Nephron (organoid): ENCODE results near the gene LIMCH1.
A peak's percentile ranks its signal among the peaks of the same experiment; 100 is the strongest.

Source experiments
- H3K27ac Mint-ChIP-seq, 3 experiments: 2 replicates each; pipeline ENCODE4 v1.8.0; 2020; ENCODE audit warnings: mixed read lengths in 3 of 3, mild to moderate bottlenecking in 2 of 3, moderate library complexity in 1 of 3
- H3K27me3 Mint-ChIP-seq: 2 replicates; pipeline ENCODE4 v1.8.0; 2021; ENCODE audit warnings: low read depth, mild to moderate bottlenecking, moderate library complexity, mixed read lengths
- H3K36me3 Mint-ChIP-seq: 2 replicates; pipeline ENCODE4 v1.8.0; 2020; ENCODE audit warnings: low read depth, mixed read lengths
- H3K4me1 Mint-ChIP-seq: 2 replicates; pipeline ENCODE4 v1.8.0; 2020; ENCODE audit warnings: mixed read lengths
- H3K4me3 Mint-ChIP-seq, 3 experiments: 2 replicates each; pipeline ENCODE4 v1.8.0; 2020; ENCODE audit warnings: mild to moderate bottlenecking in 3 of 3, mixed read lengths in 3 of 3, moderate library complexity in 2 of 3
- H3K9me3 Mint-ChIP-seq: 2 replicates; pipeline ENCODE4 v1.8.0; 2020; ENCODE audit warnings: mixed read lengths
- CTCF ChIP-seq, 3 experiments: fragments of 200-600 bp; sonication (generic); IDR thresholded peaks; one replicate each; pipeline ENCODE4 v1.5.0; 2021; ENCODE audit warnings: antibody characterized with exemption in 3 of 3; ENCODE audit not compliant: unreplicated experiment in 3 of 3

LIMCH1 gene

GRCh38 chr4:41746440-41747229, 208.7 kb downstream of the LIMCH1 start:
- H3K9me3 Mint-ChIP-seq = peaks cover 9% of the 10 kb centered on the region
- no peak overlapping the region for H3K27ac Mint-ChIP-seq
- peaks cover 7% of the 10 kb centered on the region for H3K36me3 Mint-ChIP-seq
- H3K27me3 Mint-ChIP-seq = peaks cover 100% of the 10 kb centered on the region
- peak overlapping the region in 2 of 3 experiments; percentile 69 to 71 for H3K4me3 Mint-ChIP-seq
- H3K4me1 Mint-ChIP-seq = peaks cover 12% of the 10 kb centered on the region
- TF ChIP-seq CTCF (IDR thresholded peaks at IDR 0.05; ENCODE audit: unreplicated experiment in 3 of 3) = no peak

GRCh38 chr4:41747230-41748055, 209.5 kb downstream of the LIMCH1 start:
- H3K27ac Mint-ChIP-seq = no peak overlapping the region
- peaks cover 12% of the 10 kb centered on the region for H3K4me1 Mint-ChIP-seq
- peaks cover 100% of the 10 kb centered on the region for H3K27me3 Mint-ChIP-seq
- no peak for TF ChIP-seq CTCF (IDR thresholded peaks at IDR 0.05; ENCODE audit: unreplicated experiment in 3 of 3)
- H3K9me3 Mint-ChIP-seq = peaks cover 9% of the 10 kb centered on the region
- peak overlapping the region in 2 of 3 experiments; percentile 3 to 18 for H3K4me3 Mint-ChIP-seq
- peaks cover 7% of the 10 kb centered on the region for H3K36me3 Mint-ChIP-seq

- no peak for TF ChIP-seq CTCF (IDR thresholded peaks at IDR 0.05; ENCODE audit: unreplicated experiment in 3 of 3)
- Mint-ChIP-seq H3K27me3 (peaks cover 100% of the 10 kb centered on the region), H3K4me3 (no peak overlapping the region), H3K27ac (no peak overlapping the region), H3K36me3 (peaks cover 7% of the 10 kb centered on the region), H3K9me3 (peaks cover 9% of the 10 kb centered on the region), H3K4me1 (peaks cover 12% of the 10 kb centered on the region)
Measured at GRCh38 chr4:41748074-41748570, 210.2 kb downstream of the LIMCH1 start.

- Mint-ChIP-seq H3K36me3 (peaks cover 7% of the 10 kb centered on the region), H3K4me1 (peaks cover 12% of the 10 kb centered on the region), H3K9me3 (peaks cover 9% of the 10 kb centered on the region), H3K27ac (no peak within 1 kb of the TSS), H3K4me3 (peak within 1 kb of the TSS in 2 of 3 experiments; percentile 3 to 18), H3K27me3 (peaks cover 100% of the 10 kb centered on the region)
- no peak for TF ChIP-seq CTCF (IDR thresholded peaks at IDR 0.05; ENCODE audit: unreplicated experiment in 3 of 3)
Measured at GRCh38 chr4:41748571-41749475, 210.9 kb downstream of the LIMCH1 start, which contains the start of gene PHOX2B. TSS of gene PHOX2B (minus strand) at chr4:41748725. CDS start at chr4:41748610, 115 bp downstream.

GRCh38 chr4:41749631-41750039, 211.7 kb downstream of the LIMCH1 start:
- Mint-ChIP-seq H3K4me1 (peaks cover 9% of the 10 kb centered on the region), H3K36me3 (peaks cover 2% of the 10 kb centered on the region), H3K4me3 (no peak overlapping the region), H3K27me3 (peaks cover 100% of the 10 kb centered on the region), H3K27ac (no peak overlapping the region), H3K9me3 (peaks cover 3% of the 10 kb centered on the region)
- no peak for TF ChIP-seq CTCF (IDR thresholded peaks at IDR 0.05; ENCODE audit: unreplicated experiment in 3 of 3)
